IMR-90 (cell line): Measurements from ENCODE around the gene BCAT1. TPM values are rescaled to one million over a fixed set of nuclear protein-coding genes. Genes with fewer than 3 reads are reported as not detected.
A peak's percentile ranks its signal among the peaks of the same experiment; 100 is the strongest.

Source experiments
- ATAC-seq: fragments of 200-7000 bp; cut with Tn5 transposase; 2 replicates; pipeline ENCODE4 v1.9.1; 2020; ENCODE audit warnings: low read depth, mild to moderate bottlenecking, moderate library complexity
- BruUV-seq: library from RNA; stranded (reverse); fragments of 400-500 nt; replicated peaks from 2 replicates; lab custom pipeline; 2021; lab: Mats Ljungman, UMichigan
- CTCF ChIA-PET: fragments of 300-600 bp; formaldehyde crosslinking; extraction: SDS; loops from one replicate; lab custom pipeline; 2021; ENCODE audit warnings: antibody characterized with exemption; lab: Yijun Ruan, JAX
- POLR2A ChIA-PET: fragments of 300-600 bp; sonication (Branson Sonifier 250); formaldehyde crosslinking; loops from one replicate; lab custom pipeline; 2022; ENCODE audit warnings: antibody characterized with exemption; ENCODE audit not compliant: unreplicated experiment; lab: Charles Lee
- DNase-seq: peaks from one replicate; pipeline ENCODE4 v3.0.0; 2013
- H2AFZ ChIP-seq: replicated peaks from 2 replicates; pipeline ENCODE3; 2013; ENCODE audit warnings: low read length, mild to moderate bottlenecking; ENCODE audit not compliant: poor library complexity
- H2AK5ac ChIP-seq: 2 replicates; pipeline ENCODE4 v1.6.1; 2013; ENCODE audit warnings: low read depth, low read length, inconsistent platforms
- H2AK9ac ChIP-seq: replicated peaks from 2 replicates; pipeline ENCODE3; 2013; ENCODE audit warnings: mild to moderate bottlenecking, low read depth, low read length, moderate library complexity; ENCODE audit not compliant: poor library complexity
- H2BK120ac ChIP-seq: 2 replicates; pipeline ENCODE4 v1.6.1; 2013; ENCODE audit warnings: low read depth, low read length, inconsistent platforms
- H2BK15ac ChIP-seq: 3 replicates; pipeline ENCODE4 v1.6.1; 2013; ENCODE audit warnings: low read depth, low read length, inconsistent platforms
- H2BK20ac ChIP-seq: 2 replicates; pipeline ENCODE4 v1.6.1; 2013; ENCODE audit warnings: low read depth, mild to moderate bottlenecking, inconsistent platforms, low read length, moderate library complexity
- H2BK5ac ChIP-seq: 2 replicates; pipeline ENCODE4 v1.6.1; 2013; ENCODE audit warnings: mild to moderate bottlenecking, low read depth, low read length, inconsistent platforms; ENCODE audit not compliant: poor library complexity, severe bottlenecking
- H3K14ac ChIP-seq: replicated peaks from 2 replicates; pipeline ENCODE4 v1.6.1; 2013; ENCODE audit warnings: low read depth, low read length, inconsistent platforms
- H3K18ac ChIP-seq: 2 replicates; pipeline ENCODE4 v1.6.1; 2013; ENCODE audit warnings: low read depth, low read length, control low read depth
- H3K23ac ChIP-seq: 2 replicates; pipeline ENCODE4 v1.6.1; 2013; ENCODE audit warnings: low read depth, low read length, inconsistent platforms
- H3K27ac ChIP-seq: 2 replicates; pipeline ENCODE4 v1.5.1; 2013; ENCODE audit warnings: mild to moderate bottlenecking, control low read depth, low read length; ENCODE audit not compliant: insufficient read depth
- H3K27me3 ChIP-seq: 2 replicates; pipeline ENCODE4 v1.6.1; 2013; ENCODE audit warnings: low read length; ENCODE audit not compliant: control insufficient read depth, insufficient read depth
- H3K36me3 ChIP-seq: 2 replicates; pipeline ENCODE4 v1.6.1; 2013; ENCODE audit warnings: low read length, mixed read lengths; ENCODE audit not compliant: control insufficient read depth, insufficient read depth
- H3K4ac ChIP-seq: 2 replicates; pipeline ENCODE4 v1.6.1; 2013; ENCODE audit warnings: low read depth, low read length, inconsistent platforms
- H3K4me1 ChIP-seq: 2 replicates; pipeline ENCODE4 v1.6.1; 2013; ENCODE audit warnings: low read length, mixed read lengths; ENCODE audit not compliant: control insufficient read depth, insufficient read depth
- H3K4me2 ChIP-seq: 2 replicates; pipeline ENCODE4 v1.6.1; 2013; ENCODE audit warnings: low read depth, mild to moderate bottlenecking, control low read depth, low read length, moderate library complexity
- H3K4me3 ChIP-seq: 2 replicates; pipeline ENCODE4 v1.5.1; 2013; ENCODE audit warnings: low read depth, mild to moderate bottlenecking, control low read depth, low read length, moderate library complexity; ENCODE audit not compliant: insufficient read depth
- H3K56ac ChIP-seq: 2 replicates; pipeline ENCODE4 v1.6.1; 2013; ENCODE audit warnings: low read length, inconsistent platforms; ENCODE audit not compliant: insufficient read depth; ENCODE audit errors: extremely low read depth
- H3K79me1 ChIP-seq, 2 experiments: 2 replicates each; pipeline ENCODE4 v1.6.1; 2013; ENCODE audit warnings: low read length in 2 of 2, inconsistent platforms in 1 of 2, low read depth in 1 of 2
- H3K9ac ChIP-seq: 2 replicates; pipeline ENCODE4 v1.6.1; 2013; ENCODE audit warnings: low read depth, low read length, control low read depth
- H3K9me1 ChIP-seq: 2 replicates; pipeline ENCODE4 v1.6.1; 2013; ENCODE audit warnings: low read length, inconsistent platforms; ENCODE audit not compliant: insufficient read depth
- H3K9me3 ChIP-seq: 2 replicates; pipeline ENCODE4 v1.6.1; 2013; ENCODE audit warnings: low read length; ENCODE audit not compliant: control insufficient read depth, insufficient read depth
- H4K20me1 ChIP-seq: 2 replicates; pipeline ENCODE4 v1.6.1; 2013; ENCODE audit warnings: low read length, inconsistent platforms; ENCODE audit not compliant: insufficient read depth
- H4K5ac ChIP-seq: 2 replicates; pipeline ENCODE4 v1.6.1; 2013; ENCODE audit warnings: mild to moderate bottlenecking, low read depth, low read length, control low read depth
- H4K8ac ChIP-seq, 2 experiments: 2 replicates each; pipeline ENCODE4 v1.6.1; 2013; ENCODE audit warnings: low read depth in 2 of 2, low read length in 2 of 2, control low read depth in 1 of 2, inconsistent platforms in 1 of 2
- H4K91ac ChIP-seq: 2 replicates; pipeline ENCODE4 v1.6.1; 2013; ENCODE audit warnings: low read depth, low read length, inconsistent platforms; ENCODE audit not compliant: insufficient read depth
- FOS ChIP-seq: fragments of 150-350 bp; IDR thresholded peaks from 2 replicates; pipeline ENCODE4 v1.6.1; 2016; ENCODE audit warnings: low read depth, low read length
- NFE2L2 ChIP-seq: fragments of 150-350 bp; IDR thresholded peaks from 2 replicates; pipeline ENCODE4 v1.6.1; 2016; ENCODE audit warnings: low read depth, mild to moderate bottlenecking, low read length
- POLR2A ChIP-seq: IDR thresholded peaks from 2 replicates; pipeline ENCODE4 v1.6.1; 2012; ENCODE audit warnings: mild to moderate bottlenecking, low read depth, low read length
- WGBS, 2 experiments: methylation state at CpG; one replicate each; pipeline versions ENCODE4 v1.1.5 to v1.1.7; 2013; ENCODE audit warnings: missing lambda C conversion rate in 2 of 2; ENCODE audit not compliant: insufficient read length in 1 of 2; ENCODE audit errors: extremely low coverage in 2 of 2; 5-methylcytosine and 5-hydroxymethylcytosine counted together
- dilution Hi-C: fragments of 300-500 bp; cut with HindIII; formaldehyde crosslinking; loops from one replicate; pipeline ENCODE4 v1.14.3; 2018; ENCODE audit warnings: low sequenced_read_pairs; ENCODE audit not compliant: unreplicated experiment
- in situ Hi-C: fragments of 300-500 bp; cut with MboI; formaldehyde crosslinking; loops from 3 replicates; pipeline ENCODE4 v1.14.3; 2019; ENCODE audit warnings: low sequenced_read_pairs, inconsistent platforms, mixed read lengths
- intact Hi-C: fragments of 100-400 bp; cut with micrococcal nuclease; formaldehyde crosslinking; loops from 2 replicates; pipeline ENCODE4 v1.10.0; 2022
- polyA plus RNA-seq, 3 experiments: library from polyadenylated mRNA; depleted of rRNA; stranded (reverse); fragments of >200 nt; gene quantifications; 2 replicates each; pipeline ENCODE4 v1.2.3, GENCODE V29; 2012; ENCODE audit warnings: low replicate concordance in 1 of 3
- total RNA-seq: library from RNA; depleted of rRNA; stranded (reverse); fragments of >200 nt; gene quantifications from 2 replicates; pipeline ENCODE4 v1.2.3, GENCODE V29; 2012
- TF ChIP-seq, protein P1 (sequence below): conservative IDR thresholded peaks from 2 replicates; pipeline ENCODE4 v1.5.1; 2012; ENCODE audit warnings: mild to moderate bottlenecking, low read depth, low read length, improper control_type of control experiment

BCAT1 gene
- total and polyA plus RNA-seq, 2 of the 4 experiments (the other 2 are of a cell fraction), result 30.4 to 683 TPM

DNA sequence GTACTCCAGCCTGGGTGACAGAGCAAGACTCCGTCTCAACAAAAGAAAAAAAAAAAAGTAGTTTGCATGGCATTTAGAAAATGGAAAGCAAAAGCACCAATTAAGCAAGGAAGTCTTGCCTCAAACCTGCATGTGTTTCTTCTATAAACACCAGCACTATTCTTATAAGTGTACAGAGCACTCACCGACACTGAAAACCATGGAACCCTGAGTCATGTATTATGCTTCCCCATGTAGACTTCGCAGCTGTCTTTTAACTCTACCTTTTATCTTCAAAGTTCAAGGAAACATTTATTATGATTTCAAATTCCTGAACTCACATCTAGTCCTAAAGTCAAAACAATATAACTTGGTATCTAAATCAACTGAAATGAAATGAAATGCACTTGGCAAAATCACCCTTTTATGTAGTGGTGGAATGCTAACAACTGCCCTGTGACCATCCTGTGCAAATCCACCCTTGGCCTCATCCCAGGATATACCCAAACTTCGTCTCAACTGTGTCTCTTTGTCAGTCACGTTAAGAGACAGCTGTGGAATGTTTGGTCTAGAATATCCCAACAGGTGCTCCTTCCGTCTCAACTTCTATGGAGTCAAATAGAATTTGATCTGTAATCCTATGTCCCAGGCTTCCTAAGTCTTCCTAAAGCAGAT, 4.8 kb downstream of the BCAT1 start:
- ATAC-seq (peak; percentile 30), DNase-seq (peak; percentile 85)
- H2AFZ ChIP-seq, result no peak overlapping the region
- H2BK15ac ChIP-seq, result no peak overlapping the region
- peak overlapping the region; percentile 1; the same call in 1 of the 2 replicates for H3K18ac ChIP-seq
- H3K4me3 ChIP-seq, result no peak overlapping the region
- POLR2A ChIA-PET, result no interaction called here
- 0 out of 4 replicates have a peak overlapping the region, but pooled peaks of 1 of the 2 experiments have one; percentile 26 for H4K8ac ChIP-seq
- no peak overlapping the region for H2BK120ac ChIP-seq
- H4K91ac ChIP-seq, result no peak overlapping the region
- H2BK5ac ChIP-seq, result peak overlapping the region; percentile 94
- peaks cover 11 to 59% of the 10 kb centered on the region in 2 experiments for H3K79me1 ChIP-seq
- WGBS, 2 experiments, result 14% methylated on average over 1 of the region's 6 CpGs; no CpG with 5 or more reads in 1 of the 2 experiments
- in situ Hi-C loops, result no loop called here
- CTCF ChIA-PET, result no interaction called here
- H3K4me1 ChIP-seq, result peaks cover 5% of the 10 kb centered on the region
- H3K27me3 ChIP-seq, result no peaks in the 10 kb centered on the region
- H3K14ac ChIP-seq, result no peak overlapping the region
- peak overlapping the region; percentile 51 for H3K4me2 ChIP-seq
- H2AK9ac ChIP-seq, result no peak overlapping the region
- H3K9me1 ChIP-seq, result peaks cover 7% of the 10 kb centered on the region
- H3K9me3 ChIP-seq, result no peaks in the 10 kb centered on the region
- no peak overlapping the region for H2AK5ac ChIP-seq
- no TSS peak for BruUV-seq
- TF ChIP-seq FOS, result peak; percentile 68; the same call in 1 of the 2 replicates
- TF ChIP-seq POLR2A, result no peak
- TF ChIP-seq NFE2L2, result peak; percentile 39; the same call in 1 of the 2 replicates
- TF ChIP-seq, protein P1, sequence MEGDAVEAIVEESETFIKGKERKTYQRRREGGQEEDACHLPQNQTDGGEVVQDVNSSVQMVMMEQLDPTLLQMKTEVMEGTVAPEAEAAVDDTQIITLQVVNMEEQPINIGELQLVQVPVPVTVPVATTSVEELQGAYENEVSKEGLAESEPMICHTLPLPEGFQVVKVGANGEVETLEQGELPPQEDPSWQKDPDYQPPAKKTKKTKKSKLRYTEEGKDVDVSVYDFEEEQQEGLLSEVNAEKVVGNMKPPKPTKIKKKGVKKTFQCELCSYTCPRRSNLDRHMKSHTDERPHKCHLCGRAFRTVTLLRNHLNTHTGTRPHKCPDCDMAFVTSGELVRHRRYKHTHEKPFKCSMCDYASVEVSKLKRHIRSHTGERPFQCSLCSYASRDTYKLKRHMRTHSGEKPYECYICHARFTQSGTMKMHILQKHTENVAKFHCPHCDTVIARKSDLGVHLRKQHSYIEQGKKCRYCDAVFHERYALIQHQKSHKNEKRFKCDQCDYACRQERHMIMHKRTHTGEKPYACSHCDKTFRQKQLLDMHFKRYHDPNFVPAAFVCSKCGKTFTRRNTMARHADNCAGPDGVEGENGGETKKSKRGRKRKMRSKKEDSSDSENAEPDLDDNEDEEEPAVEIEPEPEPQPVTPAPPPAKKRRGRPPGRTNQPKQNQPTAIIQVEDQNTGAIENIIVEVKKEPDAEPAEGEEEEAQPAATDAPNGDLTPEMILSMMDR, result no peak
- peaks cover 57% of the 10 kb centered on the region for H4K20me1 ChIP-seq
- no peak overlapping the region for H4K5ac ChIP-seq
- no peak overlapping the region for H2BK20ac ChIP-seq
- dilution Hi-C loops, result no loop called here
- intact Hi-C loops, result loop anchor here (10.0 kb wide), 1 partner anchor 1739 kb away; no protein-coding TSS in a partner anchor
- no peak overlapping the region for H3K4ac ChIP-seq
- no peak overlapping the region for H3K56ac ChIP-seq
- peak overlapping the region; percentile 54; the same call in 1 of the 2 replicates for H3K23ac ChIP-seq
- peak overlapping the region; percentile 50; the same call in 1 of the 2 replicates for H3K27ac ChIP-seq
- peaks cover 6% of the 10 kb centered on the region for H3K36me3 ChIP-seq
- no peak overlapping the region for H3K9ac ChIP-seq
